DLD1 (cell line): Measurements from ENCODE around the gene UNC13D.
"Not testable (repeated sequence)": the region's sequence is repeated elsewhere in the genome, so short reads cannot be mapped to it uniquely, and the experiment has no call there.

ENCODE experiments used
- in situ Hi-C: cut with HindIII; loops from 2 replicates; pipeline ENCODE4 v1.10.0; 2017; ENCODE audit warnings: low sequenced_read_pairs

The UNC13D gene

DNA sequence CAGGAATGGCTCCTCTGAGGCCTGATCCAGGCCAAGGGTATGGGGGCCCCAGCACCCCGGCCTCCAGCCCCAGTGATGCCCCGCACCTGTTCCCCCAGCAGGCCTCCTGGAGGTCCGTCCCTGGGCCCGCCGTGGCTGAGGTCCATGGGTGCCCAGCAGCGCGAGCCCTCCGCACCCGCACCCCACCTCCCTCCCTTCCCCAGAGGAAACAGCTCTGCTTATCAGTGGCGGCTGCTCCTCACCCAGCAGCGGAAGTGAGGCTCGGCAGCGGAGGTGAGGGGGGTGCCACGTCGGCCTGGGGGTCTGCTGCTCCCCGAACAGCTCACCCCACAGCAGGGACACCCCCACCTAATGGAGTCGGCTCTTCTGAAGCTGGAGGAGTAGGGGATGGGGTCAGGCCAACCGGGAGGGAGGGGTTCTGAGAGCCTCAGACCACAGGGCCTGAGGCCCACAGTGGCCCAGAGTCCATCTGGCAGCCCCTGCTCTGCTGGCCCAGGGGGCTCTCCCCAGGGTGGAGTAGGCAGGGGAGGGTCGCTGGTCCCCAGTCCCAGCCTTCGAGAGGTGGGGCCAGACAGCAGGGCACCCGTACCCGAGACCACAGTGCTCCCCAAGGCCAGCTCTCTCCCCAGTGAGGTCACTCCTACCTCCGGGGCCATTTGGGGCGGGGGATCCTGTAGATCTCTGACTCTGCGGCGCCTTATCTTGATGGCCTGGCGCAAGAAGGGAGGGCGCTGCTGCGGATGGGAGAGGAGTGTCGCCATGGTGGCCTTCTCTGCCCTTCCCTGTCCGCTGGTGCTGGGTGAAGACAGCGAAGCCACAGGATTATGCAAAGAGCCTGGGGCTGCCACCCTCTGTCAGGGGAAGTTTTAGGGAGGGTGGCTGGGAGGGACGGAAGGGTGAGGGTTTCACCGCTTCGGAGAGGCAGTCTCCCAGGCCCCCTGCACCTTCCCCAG is at the start of gene UNC13D:
UNC13D (minus strand) TSS at position 828 of the 953 bp plus-strand sequence; CDS start at position 761, 67 bp downstream.
- in situ Hi-C loops, result no loop called here

DNA sequence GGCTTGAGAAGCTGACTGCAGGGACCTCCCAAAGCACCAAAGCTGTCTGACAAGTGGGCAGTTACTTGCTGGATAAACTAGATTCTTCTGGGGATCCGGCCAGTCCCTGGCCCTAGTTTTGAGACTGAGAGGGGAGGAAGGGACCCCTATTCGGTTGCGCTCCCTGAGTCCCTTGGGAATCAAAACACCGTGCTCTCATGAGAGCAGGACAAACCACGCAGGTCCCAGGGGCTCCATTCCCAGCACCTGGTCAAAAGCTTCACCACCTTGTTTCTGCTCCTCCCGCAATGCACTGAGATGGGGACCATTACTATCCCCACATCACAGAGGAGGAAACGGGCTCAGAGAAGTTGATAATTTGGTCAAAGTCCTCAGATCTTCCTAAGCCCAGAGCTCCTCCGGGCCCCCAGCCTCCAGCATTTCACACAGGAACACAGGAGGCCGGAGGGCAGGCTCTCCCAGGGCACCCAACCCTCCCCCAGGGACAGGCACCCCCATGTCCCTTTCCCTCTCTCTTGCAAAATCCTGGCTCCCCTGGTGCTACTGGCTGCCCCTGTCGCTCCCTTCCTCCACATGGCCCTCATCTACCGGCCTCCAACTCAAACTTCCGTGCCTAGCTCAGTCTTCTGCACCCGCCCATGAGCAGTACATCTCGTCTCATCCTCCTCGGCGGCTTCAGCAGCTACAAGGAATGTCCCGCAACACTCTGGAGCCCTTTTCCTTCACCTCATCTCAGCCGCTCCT is 49.3 kb upstream of the UNC13D start:
- in situ Hi-C loops, result no loop called here

DNA sequence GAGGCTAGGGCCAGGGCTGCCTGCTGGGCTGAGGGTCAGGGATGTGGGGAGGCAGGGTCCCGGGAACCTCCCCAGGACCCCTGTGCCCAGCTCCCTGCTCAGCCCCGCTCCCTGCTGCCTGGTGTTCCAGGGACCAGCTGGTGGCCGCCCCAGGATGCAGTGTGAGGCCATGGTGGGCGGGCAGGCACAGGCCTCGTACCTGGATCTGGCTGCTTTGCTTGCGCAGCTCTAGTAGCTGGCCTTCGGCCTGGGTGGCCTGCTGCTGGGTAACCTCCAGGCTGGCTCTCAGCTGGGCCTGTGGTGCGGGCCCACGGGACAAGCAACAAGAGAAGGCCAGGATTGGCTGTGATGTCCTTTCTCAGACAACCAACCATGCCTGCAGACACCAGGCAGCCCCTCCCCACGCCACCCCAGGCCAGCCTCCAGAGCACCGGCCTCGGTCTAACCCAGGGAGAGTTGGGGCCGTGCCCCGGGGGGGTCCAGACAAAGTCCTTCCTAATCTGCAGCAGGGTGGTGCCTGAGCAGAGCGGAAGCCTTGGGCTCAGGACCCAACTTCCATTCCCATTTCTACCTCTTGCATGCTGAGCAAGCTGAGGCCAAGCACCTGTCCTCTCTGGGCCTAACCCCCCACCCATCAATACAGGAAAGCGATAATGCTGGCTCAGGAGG is 48.5 kb upstream of the UNC13D start:
- in situ Hi-C loops, result no loop called here

DNA sequence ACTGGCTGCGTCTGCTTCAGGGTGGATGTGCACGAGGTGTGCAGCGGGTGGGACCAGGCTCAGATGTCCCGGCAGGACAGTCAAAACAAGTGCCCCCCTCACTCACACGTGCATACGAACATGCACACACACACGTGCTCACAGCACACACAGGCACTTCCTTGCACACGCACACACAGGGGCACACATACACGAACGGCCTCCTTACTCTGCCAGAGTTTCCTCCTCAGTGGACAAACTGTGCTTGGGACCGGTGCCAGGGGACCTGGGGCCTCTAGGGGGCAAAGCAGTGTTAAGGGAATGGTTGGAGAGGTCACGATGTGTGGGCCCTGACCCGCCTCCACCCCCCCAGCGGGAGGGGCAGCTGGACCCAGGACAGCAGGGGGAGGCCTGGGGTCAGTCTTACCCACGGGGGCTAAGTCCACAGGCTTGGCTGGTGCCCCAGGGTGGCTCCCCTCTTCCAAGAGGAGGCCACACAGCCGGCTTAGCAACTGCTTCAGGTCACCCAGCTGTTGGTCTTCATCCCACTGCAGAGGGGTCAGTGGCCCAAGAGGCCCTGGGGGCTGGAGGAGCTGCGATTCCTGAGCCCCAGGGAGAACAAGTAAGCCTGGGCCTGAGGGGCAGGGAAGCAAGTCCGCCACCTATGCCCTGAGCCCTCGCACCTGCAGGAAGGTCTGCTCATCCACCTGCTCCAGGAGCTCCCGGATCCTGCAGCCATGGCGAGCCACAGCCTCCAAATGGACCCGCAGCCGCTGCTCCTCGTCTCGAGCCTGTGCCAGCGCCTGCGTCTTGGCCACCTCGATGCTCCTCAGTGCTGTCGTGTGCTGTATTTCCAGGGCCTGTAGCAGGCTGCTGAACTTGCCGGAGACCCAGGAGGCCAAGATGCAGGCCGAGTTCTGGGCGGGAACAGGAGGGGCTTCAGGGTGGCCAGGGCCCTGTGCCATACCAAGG is 47.7 kb upstream of the UNC13D start:
- in situ Hi-C loops, result no loop called here

DNA sequence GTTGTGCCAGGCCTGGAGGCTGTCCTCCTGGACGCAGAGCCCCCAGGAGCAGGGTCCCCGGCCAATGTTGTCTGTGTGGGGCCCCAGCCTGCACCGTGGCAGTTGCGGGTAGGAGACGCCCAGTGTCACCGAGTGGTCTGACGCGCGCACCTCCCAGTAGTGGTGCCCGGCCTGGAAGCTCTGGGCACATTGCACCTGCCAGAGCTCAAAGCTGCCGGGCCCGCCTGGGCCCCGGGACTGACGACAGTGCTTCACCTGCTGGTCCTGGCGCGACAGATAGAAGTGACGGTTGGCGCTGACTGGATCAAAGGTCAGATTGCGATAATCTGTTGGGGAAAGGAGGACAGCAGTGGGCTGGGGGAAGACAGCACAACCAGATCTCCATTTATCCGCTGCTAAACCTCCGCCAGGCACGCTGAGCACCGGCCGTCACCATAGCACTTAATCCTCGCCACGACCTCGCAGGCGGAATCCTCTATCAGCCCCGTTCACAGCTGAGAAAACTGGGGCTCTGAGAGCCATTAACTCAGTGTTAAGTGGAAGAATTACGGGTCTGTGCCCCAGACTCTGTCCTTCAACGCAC is 46.9 kb upstream of the UNC13D start:
- in situ Hi-C loops, result no loop called here

DNA sequence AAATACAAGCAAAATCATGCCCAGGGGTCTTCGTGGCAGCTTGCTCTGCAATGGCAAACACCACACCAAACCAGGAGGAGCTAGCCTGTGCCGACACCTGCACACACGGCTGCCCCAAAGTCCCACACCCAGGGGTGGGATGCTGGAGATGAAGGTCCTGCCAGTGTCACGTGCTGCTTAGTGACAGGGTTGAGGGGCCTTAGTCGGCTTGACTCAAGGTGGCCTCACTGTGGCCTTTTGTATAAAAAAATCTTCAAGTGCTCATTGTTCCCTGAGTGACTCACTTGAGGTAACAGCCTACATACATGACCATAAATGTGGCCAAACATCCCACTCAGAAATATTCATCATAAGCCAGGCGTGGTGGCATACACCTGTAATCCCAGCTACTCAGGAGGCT is 45.2 kb upstream of the UNC13D start:
- in situ Hi-C loops, result no loop called here

DNA sequence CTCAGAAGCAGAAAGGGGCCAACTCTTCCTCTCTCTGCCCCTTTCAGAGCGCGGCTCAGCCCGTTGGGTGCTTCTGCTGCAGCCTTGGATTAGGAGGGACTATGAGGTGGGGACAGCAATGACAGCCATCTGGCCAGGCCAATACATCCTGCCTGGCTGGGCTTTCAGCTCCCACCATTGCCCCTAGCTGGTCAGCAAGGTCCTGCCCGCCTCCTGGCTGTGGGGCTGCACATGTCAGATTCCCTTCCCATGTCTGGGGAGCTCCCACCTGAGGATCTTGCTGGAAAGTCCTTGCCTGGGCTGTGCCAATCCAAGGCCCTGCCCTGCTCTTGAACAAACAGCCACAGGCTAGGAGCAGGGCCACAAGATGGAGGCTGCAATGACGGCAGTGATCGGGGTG is 44.3 kb upstream of the UNC13D start:
- in situ Hi-C loops, result no loop called here

DNA sequence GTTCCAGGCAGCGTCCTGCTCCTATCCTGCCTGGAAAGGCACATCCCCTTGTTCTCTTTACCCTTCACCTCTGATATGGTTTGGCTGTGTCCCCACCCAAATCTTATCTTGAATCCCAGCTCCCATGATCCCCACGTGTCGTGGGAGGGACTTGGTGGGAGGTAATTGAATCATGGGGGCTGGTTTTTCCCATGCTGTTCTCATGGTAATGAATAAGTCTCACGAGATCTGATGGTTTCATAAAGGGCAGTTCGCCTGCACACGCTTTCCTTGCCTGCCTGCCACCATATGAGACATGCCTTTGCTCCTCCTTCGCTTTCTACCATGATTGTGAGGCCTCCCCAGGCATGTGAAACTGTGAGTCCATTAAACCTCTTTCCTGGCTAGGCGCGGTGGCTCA is 41.7 kb upstream of the UNC13D start:
- in situ Hi-C loops, result not testable (repeated sequence)

DNA sequence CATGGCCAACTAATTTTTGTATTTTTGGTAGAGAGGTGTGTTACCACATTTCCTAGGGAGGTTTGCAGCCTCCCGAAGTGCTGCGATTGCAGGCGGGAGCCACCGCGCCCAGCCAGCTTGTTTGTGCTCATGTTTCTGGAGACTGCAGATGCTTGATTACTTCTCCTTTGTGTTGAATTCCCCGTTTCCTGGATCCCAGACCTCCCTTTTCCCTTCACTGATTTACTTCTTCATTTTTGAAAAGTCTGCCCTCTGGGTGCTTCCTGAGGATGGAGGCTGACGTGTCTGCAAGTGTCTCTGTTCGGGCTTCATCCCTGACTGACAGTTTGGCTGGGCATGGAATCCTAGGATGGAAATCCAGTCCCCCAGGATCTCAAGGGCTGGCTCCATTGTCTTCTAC is 41.2 kb upstream of the UNC13D start:
- in situ Hi-C loops, result no loop called here

DNA sequence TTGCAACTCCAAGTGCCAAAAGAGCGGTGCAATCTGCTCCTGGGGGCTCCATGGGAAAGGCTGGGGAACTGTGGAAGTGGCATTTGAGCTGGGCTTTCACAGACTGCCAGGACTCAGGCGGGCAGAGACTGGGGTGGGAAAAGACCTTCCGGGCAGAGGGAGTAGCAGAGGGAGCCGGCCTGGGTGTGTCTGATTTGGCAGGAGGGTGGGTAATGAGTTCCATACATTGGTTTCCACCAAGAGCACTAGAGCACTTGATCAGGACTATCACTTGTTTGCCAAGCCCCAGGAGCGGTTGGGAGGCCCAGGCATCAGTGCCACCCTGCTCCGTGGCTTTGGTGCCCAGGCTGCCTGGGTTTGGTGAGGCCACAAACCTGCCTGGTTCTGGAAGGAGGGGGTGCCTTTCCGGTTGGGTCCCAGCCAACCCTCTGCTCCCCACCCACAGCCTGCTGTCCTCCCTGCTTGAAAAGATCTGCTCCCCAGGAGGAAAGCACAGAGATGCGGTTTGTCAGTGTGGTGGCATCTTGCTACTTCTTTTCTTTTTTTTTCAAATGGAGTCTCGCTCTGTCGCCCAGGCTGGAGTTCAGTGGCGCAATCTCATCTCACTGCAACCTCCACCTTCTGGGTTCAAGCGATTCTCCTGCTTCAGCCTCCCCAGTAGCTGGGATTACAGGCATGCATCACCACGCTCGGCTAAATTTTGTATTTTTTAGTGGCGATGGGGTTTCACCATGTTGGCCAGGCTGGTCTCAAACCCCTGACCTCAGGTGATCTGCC is 37.7 kb upstream of the UNC13D start:
- in situ Hi-C loops, result no loop called here

DNA sequence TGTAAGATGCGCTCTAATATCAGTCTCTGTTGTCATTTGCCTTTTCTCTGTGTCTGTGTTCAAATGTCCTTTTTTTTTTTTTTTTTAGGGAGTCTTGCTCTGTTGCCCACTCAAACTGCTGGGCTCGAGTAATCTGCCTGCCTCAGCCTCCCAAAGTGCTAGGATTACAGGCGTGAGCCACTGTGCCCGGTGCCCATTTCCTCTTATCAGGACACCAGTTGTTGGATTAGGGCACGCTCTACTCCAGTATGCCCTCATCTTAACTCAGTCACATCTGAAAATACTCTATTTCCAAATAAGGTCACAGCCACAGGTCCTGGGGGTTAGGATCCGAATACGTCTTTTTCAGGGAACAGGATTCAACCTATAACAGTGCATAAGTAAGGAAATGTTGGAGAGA is 36.1 kb upstream of the UNC13D start:
- in situ Hi-C loops, result no loop called here

DNA sequence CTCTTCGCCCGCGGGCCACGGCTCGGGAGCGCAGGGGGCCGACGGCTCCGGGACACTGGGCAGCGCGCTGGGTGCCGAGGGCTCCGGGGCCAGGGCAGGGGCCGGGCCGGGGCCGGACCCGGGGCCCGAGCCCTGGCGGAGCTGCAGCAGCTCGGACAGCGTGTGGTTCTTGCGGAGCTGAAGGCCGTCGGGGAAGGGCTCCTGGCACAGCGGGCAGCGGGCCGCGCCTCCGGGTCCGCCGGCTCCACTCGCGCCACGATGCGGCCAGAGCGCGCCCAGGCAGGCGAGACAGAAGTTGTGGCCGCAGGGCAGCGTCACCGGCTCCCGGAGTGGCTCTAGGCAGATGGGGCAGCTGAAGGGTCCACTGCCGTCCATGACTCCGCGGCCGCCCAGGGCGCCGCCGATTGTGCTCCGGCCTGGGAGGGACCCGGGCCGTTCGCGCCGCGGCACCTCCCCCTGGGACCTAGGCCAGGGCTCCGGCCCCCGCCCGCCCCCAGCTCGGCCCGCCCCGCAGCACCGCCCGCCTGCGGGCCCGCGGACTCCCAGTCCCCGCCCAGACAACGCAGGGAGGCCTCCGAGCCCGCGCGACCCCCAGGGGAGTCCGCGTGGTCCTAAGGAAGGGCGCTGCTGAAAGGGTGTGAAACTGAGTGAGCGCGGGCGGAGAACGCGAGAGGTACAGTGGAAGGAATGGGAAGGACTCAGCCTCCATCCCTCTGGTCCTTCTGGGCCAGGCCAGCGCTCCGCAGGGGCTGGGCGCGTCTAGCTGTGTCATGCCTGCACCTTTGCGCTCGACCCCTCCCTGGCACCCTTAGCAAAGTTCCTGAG is 34.2 kb upstream of the UNC13D start, which contains the start of gene TRIM47:
TRIM47 (minus strand) TSS at position 408 of the 825 bp plus-strand sequence; CDS start at position 375, 33 bp downstream.
- in situ Hi-C loops, result no loop called here

DNA sequence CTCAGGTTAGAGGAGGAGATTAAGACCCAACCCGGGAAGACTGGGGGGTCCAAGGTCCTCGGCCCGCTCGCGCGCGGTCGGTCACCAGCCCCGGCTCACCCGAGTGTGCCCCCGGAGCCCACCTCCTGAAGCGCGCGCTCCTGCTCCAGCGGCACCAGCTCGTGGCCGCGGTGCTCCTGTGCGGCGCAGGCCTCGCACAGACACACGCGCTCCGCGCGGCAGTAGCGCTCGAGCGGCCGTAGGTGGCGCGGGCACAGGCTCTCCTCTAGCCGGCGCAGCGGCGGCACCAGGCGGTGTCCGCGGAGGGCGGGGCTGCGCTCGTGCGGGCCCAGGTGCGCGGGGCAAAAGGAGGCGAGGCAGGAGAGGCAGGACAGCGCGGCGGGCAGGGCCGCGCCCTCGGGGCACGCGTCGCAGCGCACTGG is 33.6 kb upstream of the UNC13D start:
- in situ Hi-C loops, result no loop called here

DNA sequence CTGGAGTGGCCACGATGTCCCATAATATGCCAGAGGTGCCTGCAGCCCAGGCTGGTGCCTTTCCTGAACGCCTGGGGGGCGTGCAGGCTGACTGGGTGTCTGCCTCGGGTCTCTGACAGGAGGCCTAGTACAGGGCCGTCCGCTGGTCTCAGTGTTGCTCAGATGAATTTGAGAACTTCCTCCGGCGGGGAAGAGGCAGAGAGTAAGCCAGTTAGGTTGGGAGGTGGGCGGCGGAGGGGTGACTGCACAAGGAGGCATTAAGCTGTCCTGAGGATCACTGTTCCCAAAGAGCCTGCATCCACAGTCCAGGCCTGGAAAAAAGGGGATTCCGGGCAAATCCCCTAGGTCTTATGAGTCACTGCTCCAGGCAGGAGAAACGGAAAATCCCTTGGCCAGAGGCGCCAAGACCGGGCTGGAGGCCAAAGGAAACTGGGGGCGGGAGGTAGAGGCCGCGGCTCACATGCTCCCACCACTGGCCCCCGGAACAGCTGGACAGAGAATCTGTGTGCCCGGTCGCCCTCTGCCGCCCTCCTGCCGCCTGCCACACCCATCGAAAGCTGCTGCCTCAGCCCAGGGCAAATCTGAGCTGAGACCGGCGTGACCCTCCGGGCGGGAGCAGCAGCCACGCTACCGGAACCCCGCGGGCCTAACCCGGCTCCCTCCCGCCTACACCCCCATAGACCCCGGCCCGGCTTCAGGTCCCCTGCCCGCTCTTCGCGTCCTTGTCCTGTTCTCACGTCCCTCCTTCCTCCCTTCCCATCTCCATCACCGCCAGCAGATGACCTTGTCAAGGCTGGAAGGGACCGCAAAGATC is 32.9 kb upstream of the UNC13D start:
- in situ Hi-C loops, result no loop called here

DNA sequence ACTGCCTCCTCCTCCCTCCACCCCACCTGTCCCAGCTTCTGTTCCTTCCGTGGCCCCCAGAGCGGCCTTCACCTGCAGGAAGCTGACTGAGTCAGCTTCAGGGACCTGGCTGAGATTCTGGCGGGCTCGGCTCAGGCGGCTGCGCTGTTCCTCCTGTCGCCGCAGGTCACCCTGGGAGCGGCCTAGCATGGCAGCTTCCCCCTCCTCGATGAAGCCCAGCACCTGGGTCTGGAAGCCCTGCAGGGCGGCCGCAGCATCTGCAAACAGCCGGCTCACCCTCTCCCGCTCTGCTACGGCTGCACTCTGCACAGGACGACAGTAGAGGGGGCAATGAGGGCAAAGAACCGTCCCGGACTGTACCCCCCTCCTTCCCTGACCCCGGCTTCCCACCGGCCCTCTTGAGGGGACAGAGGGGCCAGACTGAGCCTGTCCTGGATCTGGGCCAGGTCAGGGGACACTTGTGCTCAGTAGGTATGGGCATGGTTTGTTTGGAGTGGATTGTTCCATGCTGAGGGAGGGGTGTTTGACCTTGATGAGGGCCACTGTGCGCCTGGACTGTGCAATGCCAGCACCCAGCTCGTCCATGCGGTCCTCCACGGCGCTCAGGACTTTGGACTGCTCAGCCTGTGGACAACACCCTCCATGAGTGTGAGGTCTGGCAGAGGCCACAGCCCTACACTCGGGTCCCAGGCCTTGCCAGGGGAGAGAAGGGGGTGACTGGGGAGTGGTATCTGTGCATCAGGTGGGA is 32.2 kb upstream of the UNC13D start:
- in situ Hi-C loops, result no loop called here

DNA sequence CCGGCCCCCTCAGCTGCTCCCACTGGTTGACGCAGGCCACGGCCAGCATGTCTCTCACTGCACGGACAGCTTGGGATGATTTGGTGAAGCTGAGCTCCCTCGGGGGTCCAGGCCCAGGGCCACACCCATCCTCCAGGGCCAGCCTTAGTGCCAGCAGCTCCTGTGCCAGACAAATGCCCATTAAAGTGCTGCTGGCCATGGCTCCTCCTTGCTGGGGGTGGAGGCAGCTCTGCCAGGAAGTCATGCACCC is 31.7 kb upstream of the UNC13D start:
- in situ Hi-C loops, result no loop called here
